ENCODE results near the gene UBE2O. TPM values are rescaled to one million over a fixed set of nuclear protein-coding genes. Genes with fewer than 3 reads are reported as not detected.
A peak's percentile ranks its signal among the peaks of the same experiment; 100 is the strongest.

The UBE2O gene
- total RNA-seq, 3 donors from 2014 or later: 16.2 to 25.0 (median 19.0) TPM

DNA sequence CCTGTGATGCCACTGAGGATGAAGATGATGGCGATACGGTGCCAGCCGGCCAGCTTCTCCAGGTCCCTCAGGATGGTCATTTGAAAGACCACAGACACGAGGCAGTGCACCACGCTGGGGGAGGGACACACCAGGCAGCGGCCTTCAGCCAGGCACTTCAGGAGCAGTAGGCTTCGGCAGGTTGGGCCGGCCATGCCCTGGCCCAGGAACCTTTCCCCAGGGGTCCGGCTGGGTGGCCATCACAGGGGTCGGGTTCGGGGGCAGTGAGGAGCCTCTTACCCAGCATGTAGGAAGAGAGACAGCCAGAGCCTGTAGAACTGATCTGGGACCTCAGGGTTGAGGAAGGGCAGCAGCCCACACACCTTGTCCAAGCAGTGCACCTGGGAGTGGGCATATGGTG is 19.8 kb upstream of the UBE2O start:
- ATAC-seq: no peak
- TF ChIP-seq, protein P1, sequence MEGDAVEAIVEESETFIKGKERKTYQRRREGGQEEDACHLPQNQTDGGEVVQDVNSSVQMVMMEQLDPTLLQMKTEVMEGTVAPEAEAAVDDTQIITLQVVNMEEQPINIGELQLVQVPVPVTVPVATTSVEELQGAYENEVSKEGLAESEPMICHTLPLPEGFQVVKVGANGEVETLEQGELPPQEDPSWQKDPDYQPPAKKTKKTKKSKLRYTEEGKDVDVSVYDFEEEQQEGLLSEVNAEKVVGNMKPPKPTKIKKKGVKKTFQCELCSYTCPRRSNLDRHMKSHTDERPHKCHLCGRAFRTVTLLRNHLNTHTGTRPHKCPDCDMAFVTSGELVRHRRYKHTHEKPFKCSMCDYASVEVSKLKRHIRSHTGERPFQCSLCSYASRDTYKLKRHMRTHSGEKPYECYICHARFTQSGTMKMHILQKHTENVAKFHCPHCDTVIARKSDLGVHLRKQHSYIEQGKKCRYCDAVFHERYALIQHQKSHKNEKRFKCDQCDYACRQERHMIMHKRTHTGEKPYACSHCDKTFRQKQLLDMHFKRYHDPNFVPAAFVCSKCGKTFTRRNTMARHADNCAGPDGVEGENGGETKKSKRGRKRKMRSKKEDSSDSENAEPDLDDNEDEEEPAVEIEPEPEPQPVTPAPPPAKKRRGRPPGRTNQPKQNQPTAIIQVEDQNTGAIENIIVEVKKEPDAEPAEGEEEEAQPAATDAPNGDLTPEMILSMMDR (IDR thresholded peaks at IDR 0.05): no peak
- intact Hi-C loops (cut with DNase I, micrococcal nuclease): no loop called here
- peak in 1 of 3 donors; percentile 40 for DNase-seq
- Histone ChIP-seq H3K4me1 (ENCODE audit: low read depth) (no peaks in the 10 kb centered on the region), H3K9me3 (no peaks in the 10 kb centered on the region), H3K4me3 (no peak overlapping the region), H3K36me3 (ENCODE audit: low read depth) (no peaks in the 10 kb centered on the region)

DNA sequence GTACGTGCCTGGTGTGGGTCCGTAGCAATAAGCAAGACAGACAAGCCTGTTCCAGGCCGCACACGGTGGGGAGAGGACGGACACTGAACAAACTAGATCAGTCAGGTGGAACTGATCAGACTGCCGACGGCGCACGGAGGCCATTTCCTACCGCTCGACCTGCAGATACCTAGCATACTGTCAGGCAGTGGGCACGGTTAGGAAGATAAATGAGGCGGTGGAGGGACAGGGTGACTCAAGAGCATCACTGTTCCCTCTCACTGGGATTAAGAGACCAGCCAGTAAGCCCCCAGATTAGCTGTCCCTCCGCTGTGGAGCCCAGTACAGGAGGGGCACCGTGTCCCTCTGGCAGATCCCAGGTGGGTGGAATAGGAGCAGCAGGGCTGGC is 19.3 kb upstream of the UBE2O start:
- Histone ChIP-seq H3K4me1 (ENCODE audit: low read depth) (no peaks in the 10 kb centered on the region), H3K9me3 (no peaks in the 10 kb centered on the region), H3K36me3 (ENCODE audit: low read depth) (no peaks in the 10 kb centered on the region), H3K4me3 (no peak overlapping the region)
- ATAC-seq (no peak), DNase-seq (peak in 1 of 3 donors; percentile 39)
- TF ChIP-seq, protein P1 (IDR thresholded peaks at IDR 0.05): no peak
- intact Hi-C loops (cut with DNase I, micrococcal nuclease): no loop called here

- Histone ChIP-seq H3K4me3 (no peak overlapping the region), H3K9me3 (no peaks in the 10 kb centered on the region), H3K36me3 (ENCODE audit: low read depth) (no peaks in the 10 kb centered on the region), H3K4me1 (ENCODE audit: low read depth) (no peaks in the 10 kb centered on the region)
- ATAC-seq (no peak), DNase-seq (peak in 1 of 3 donors; percentile 43)
- TF ChIP-seq, protein P1 (IDR thresholded peaks at IDR 0.05): no peak
- intact Hi-C loops (cut with DNase I, micrococcal nuclease): no loop called here
These were observed 18.7 kb upstream of the UBE2O start for GRCh38 chr17:76471498-76472257.

GRCh38 chr17:76469991-76470739 is 17.2 kb upstream of the UBE2O start:
- no peaks in the 10 kb centered on the region for H3K9me3 ChIP-seq
- ATAC-seq: no peak
- H3K4me1 ChIP-seq (ENCODE audit: low read depth): no peaks in the 10 kb centered on the region
- no peaks in the 10 kb centered on the region for H3K36me3 ChIP-seq (ENCODE audit: low read depth)
- DNase-seq: peak in 1 of 3 donors; percentile 48
- no peak overlapping the region for H3K4me3 ChIP-seq
- intact Hi-C loops (cut with DNase I, micrococcal nuclease): no loop called here
- TF ChIP-seq, protein P1 (IDR thresholded peaks at IDR 0.05): no peak

GRCh38 chr17:76469076-76469990 is 16.4 kb upstream of the UBE2O start:
- Histone ChIP-seq H3K4me1 (ENCODE audit: low read depth) (no peaks in the 10 kb centered on the region), H3K9me3 (no peaks in the 10 kb centered on the region), H3K4me3 (no peak overlapping the region), H3K36me3 (ENCODE audit: low read depth) (no peaks in the 10 kb centered on the region)
- DNase-seq (peak in 1 of 3 donors; percentile 46), ATAC-seq (no peak)
- TF ChIP-seq, protein P1 (IDR thresholded peaks at IDR 0.05): no peak
- intact Hi-C loops (cut with DNase I, micrococcal nuclease): no loop called here
